H1 (cell line): ENCODE results near the gene SRSF9. TPM values are rescaled to one million over a fixed set of nuclear protein-coding genes. Genes with fewer than 3 reads are reported as not detected.

Source experiments
- CTCF ChIA-PET: fragments of 300-600 bp; sonication (Branson Sonifier 250); formaldehyde crosslinking; loops from one replicate; lab custom pipeline; 2021; ENCODE audit not compliant: partially characterized antibody; lab: Charles Lee
- POLR2A ChIA-PET: fragments of 300-600 bp; sonication (Branson Sonifier 250); formaldehyde crosslinking; loops from one replicate; lab custom pipeline; 2021; ENCODE audit warnings: inconsistent platforms; ENCODE audit not compliant: partially characterized antibody; lab: Charles Lee
- DNase-seq, 2 experiments: peaks; one replicate each; pipeline versions ENCODE4 v3.0.0 to v3.0.0-alpha.2; 2010 to 2022; ENCODE audit warnings: low spot score in 2 of 2, low read depth in 1 of 2, mixed read lengths in 1 of 2
- FAIRE-seq: peaks from 2 replicates; lab custom pipeline; 2011; peaks lifted over from hg19 to GRCh38; lab: Jason Lieb, UNC
- H2AFZ ChIP-seq: 2 replicates; pipeline ENCODE4 v1.8.1; 2012; ENCODE audit warnings: low read length, inconsistent platforms
- H2AK5ac ChIP-seq: 2 replicates; pipeline ENCODE4 v1.6.1; 2013; ENCODE audit warnings: low read depth, low read length
- H2BK120ac ChIP-seq: replicated peaks from 2 replicates; pipeline ENCODE3; 2013; ENCODE audit warnings: low read depth, low read length, inconsistent platforms
- H2BK12ac ChIP-seq: 2 replicates; pipeline ENCODE4 v1.6.1; 2013; ENCODE audit warnings: low read depth, low read length
- H2BK15ac ChIP-seq: 2 replicates; pipeline ENCODE4 v1.6.1; 2013; ENCODE audit warnings: low read length
- H2BK20ac ChIP-seq: 2 replicates; pipeline ENCODE4 v1.6.1; 2013; ENCODE audit warnings: low read length
- H2BK5ac ChIP-seq: 2 replicates; pipeline ENCODE4 v1.6.1; 2013; ENCODE audit warnings: low read depth, low read length
- H3K14ac ChIP-seq: 2 replicates; pipeline ENCODE4 v1.6.1; 2013; ENCODE audit warnings: inconsistent platforms; ENCODE audit not compliant: insufficient read length
- H3K18ac ChIP-seq: 2 replicates; pipeline ENCODE4 v1.6.1; 2013; ENCODE audit warnings: low read length; ENCODE audit errors: extremely low read depth
- H3K23ac ChIP-seq: 2 replicates; pipeline ENCODE4 v1.6.1; 2013; ENCODE audit warnings: inconsistent platforms; ENCODE audit not compliant: insufficient read length
- H3K23me2 ChIP-seq: 2 replicates; pipeline ENCODE4 v1.6.1; 2013; ENCODE audit warnings: low read depth, low read length
- H3K27ac ChIP-seq: 2 replicates; pipeline ENCODE4 v1.6.1; 2011; ENCODE audit warnings: low read depth, low read length, inconsistent platforms
- H3K27me3 ChIP-seq, 4 experiments: replicated peaks in 1 of 4; 1 replicate in 1 of 4; 2 replicates in 3 of 4; pipeline versions ENCODE4 v1.6.1 to v1.8.1; 2011 to 2013; ENCODE audit warnings: low read length in 3 of 4, mild to moderate bottlenecking in 3 of 4, inconsistent platforms in 2 of 4, mixed read lengths in 2 of 4, moderate library complexity in 1 of 4; ENCODE audit not compliant: control insufficient read depth in 3 of 4, insufficient read depth in 3 of 4; ENCODE audit errors: extremely low read depth in 1 of 4
- H3K36me3 ChIP-seq, 4 experiments: 2 replicates each; pipeline versions ENCODE4 v1.6.1 to v1.8.1; 2011 to 2013; ENCODE audit warnings: mild to moderate bottlenecking in 4 of 4, low read length in 3 of 4, moderate library complexity in 2 of 4, control low read depth in 1 of 4, inconsistent platforms in 1 of 4; ENCODE audit not compliant: insufficient read depth in 4 of 4, control insufficient read depth in 2 of 4
- H3K4ac ChIP-seq: replicated peaks from 2 replicates; pipeline ENCODE3; 2013; ENCODE audit warnings: low read length, low read depth, mixed read lengths, inconsistent platforms; ENCODE audit not compliant: insufficient read length
- H3K4me1 ChIP-seq, 4 experiments: replicated peaks in 1 of 4; 1 replicate in 1 of 4; 2 replicates in 3 of 4; pipeline versions ENCODE4 v1.6.1 to v1.8.1; 2011 to 2013; ENCODE audit warnings: low read length in 3 of 4, inconsistent platforms in 2 of 4, mixed read lengths in 1 of 4; ENCODE audit not compliant: insufficient read depth in 4 of 4, control insufficient read depth in 3 of 4
- H3K4me2 ChIP-seq, 2 experiments: 2 replicates each; pipeline versions ENCODE4 v1.6.1 to v1.8.1; 2011 to 2013; ENCODE audit warnings: low read depth in 2 of 2, low read length in 2 of 2, control low read depth in 1 of 2, inconsistent platforms in 1 of 2, mild to moderate bottlenecking in 1 of 2; ENCODE audit not compliant: insufficient read depth in 1 of 2
- H3K4me3 ChIP-seq, 4 experiments: fragments of 200-600, 300-600 bp in 1 of 4; sonication (generic), shearing (Covaris generic), sonication (Bioruptor Twin) in 1 of 4; 2 replicates each; pipeline versions ENCODE4 v1.5.1 to v1.8.1; 2011 to 2016; ENCODE audit warnings: low read length in 4 of 4, low read depth in 3 of 4, control low read depth in 2 of 4, inconsistent platforms in 2 of 4, mild to moderate bottlenecking in 2 of 4, mixed read lengths in 1 of 4, moderate library complexity in 1 of 4; ENCODE audit not compliant: insufficient read depth in 2 of 4; ENCODE audit errors: extremely low read depth in 1 of 4
- H3K56ac ChIP-seq: replicated peaks from 2 replicates; pipeline ENCODE3; 2013; ENCODE audit warnings: low read depth, mild to moderate bottlenecking, mixed read lengths, low read length, inconsistent platforms; ENCODE audit not compliant: insufficient read length
- H3K79me1 ChIP-seq: 2 replicates; pipeline ENCODE4 v1.6.1; 2013; ENCODE audit warnings: low read depth, low read length, control low read depth
- H3K79me2 ChIP-seq, 2 experiments: 2 replicates each; pipeline versions ENCODE4 v1.6.1 to v1.8.1; 2012 to 2013; ENCODE audit warnings: low read length in 2 of 2, mild to moderate bottlenecking in 2 of 2, inconsistent platforms in 1 of 2; ENCODE audit not compliant: insufficient read depth in 2 of 2, control insufficient read depth in 1 of 2
- H3K9ac ChIP-seq, 4 experiments: replicated peaks in 1 of 4; 1 replicate in 1 of 4; 2 replicates in 3 of 4; pipeline versions ENCODE4 v1.6.1 to v1.8.1; 2011 to 2013; ENCODE audit warnings: low read depth in 3 of 4, low read length in 3 of 4, control low read depth in 2 of 4, mild to moderate bottlenecking in 2 of 4, moderate library complexity in 2 of 4, inconsistent platforms in 1 of 4; ENCODE audit errors: extremely low read depth in 1 of 4
- H3K9me3 ChIP-seq, 2 experiments: 2 replicates each; pipeline versions ENCODE4 v1.6.1 to v1.8.1; 2012 to 2013; ENCODE audit warnings: mild to moderate bottlenecking in 2 of 2, moderate library complexity in 2 of 2, control low read depth in 1 of 2, inconsistent platforms in 1 of 2, low read depth in 1 of 2, low read length in 1 of 2, mixed read lengths in 1 of 2; ENCODE audit not compliant: insufficient read depth in 2 of 2
- H4K20me1 ChIP-seq, 2 experiments: replicated peaks in 1 of 2; 2 replicates each; pipeline versions ENCODE3 to v1.8.1; 2011 to 2013; ENCODE audit warnings: inconsistent platforms in 2 of 2, low read length in 2 of 2, mild to moderate bottlenecking in 1 of 2; ENCODE audit not compliant: insufficient read depth in 2 of 2, control insufficient read depth in 1 of 2
- H4K5ac ChIP-seq: 2 replicates; pipeline ENCODE4 v1.6.1; 2013; ENCODE audit warnings: low read length, low read depth, mixed read lengths, inconsistent platforms; ENCODE audit not compliant: insufficient read length
- H4K8ac ChIP-seq: 2 replicates; pipeline ENCODE4 v1.8.0; 2013; ENCODE audit warnings: mild to moderate bottlenecking, moderate library complexity, low read length, inconsistent platforms; ENCODE audit not compliant: insufficient read depth; ENCODE audit errors: extremely low read depth
- H4K91ac ChIP-seq: replicated peaks from 2 replicates; pipeline ENCODE3; 2013; ENCODE audit warnings: low read length, mixed read lengths, inconsistent platforms; ENCODE audit not compliant: insufficient read length
- ATF2 ChIP-seq: IDR thresholded peaks from 2 replicates; pipeline ENCODE4 v1.6.1; 2012; ENCODE audit warnings: low read length, inconsistent platforms
- BRCA1 ChIP-seq: IDR thresholded peaks from 2 replicates; pipeline ENCODE4 v1.6.1; 2012; ENCODE audit warnings: low read depth, low read length, improper control_type of control experiment
- CEBPB ChIP-seq: IDR thresholded peaks from 2 replicates; pipeline ENCODE4 v1.6.1; 2012; ENCODE audit warnings: low read depth, low read length
- CHD2 ChIP-seq: IDR thresholded peaks from 2 replicates; pipeline ENCODE4 v1.6.1; 2012; ENCODE audit warnings: low read length, improper control_type of control experiment
- CREB1 ChIP-seq: IDR thresholded peaks from 2 replicates; pipeline ENCODE4 v1.6.1; 2012; ENCODE audit warnings: inconsistent platforms
- HDAC2 ChIP-seq, 2 experiments: fragments of 300-600 bp in 1 of 2; sonication (generic) in 1 of 2; IDR thresholded peaks; 2 replicates each; pipeline ENCODE4 v1.6.1; 2011 to 2012; ENCODE audit warnings: low read depth in 2 of 2, low read length in 2 of 2, mild to moderate bottlenecking in 2 of 2, moderate library complexity in 2 of 2, borderline replicate concordance in 1 of 2, inconsistent platforms in 1 of 2
- NRF1 ChIP-seq: IDR thresholded peaks from 2 replicates; pipeline ENCODE4 v1.6.1; 2011; ENCODE audit warnings: mild to moderate bottlenecking, low read depth, low read length, improper control_type of control experiment
- RAD21 ChIP-seq, 2 experiments: IDR thresholded peaks in 1 of 2; conservative IDR thresholded peaks in 1 of 2; 2 replicates each; pipeline ENCODE4 v1.6.1; 2011; ENCODE audit warnings: low read depth in 2 of 2, low read length in 2 of 2, improper control_type of control experiment in 1 of 2, inconsistent platforms in 1 of 2, mild to moderate bottlenecking in 1 of 2, moderate library complexity in 1 of 2
- RBBP5 ChIP-seq: IDR thresholded peaks from 2 replicates; pipeline ENCODE4 v1.7.1; 2012; ENCODE audit warnings: low read depth, mild to moderate bottlenecking, inconsistent platforms, low read length, moderate library complexity, borderline replicate concordance
- RFX5 ChIP-seq: IDR thresholded peaks from 2 replicates; pipeline ENCODE4 v1.6.1; 2011; ENCODE audit warnings: low read depth, low read length, improper control_type of control experiment, borderline replicate concordance
- SP1 ChIP-seq: IDR thresholded peaks from 2 replicates; pipeline ENCODE4 v1.6.1; 2011; ENCODE audit warnings: low read depth, low read length
- SP4 ChIP-seq: IDR thresholded peaks from 2 replicates; pipeline ENCODE4 v1.6.1; 2012; ENCODE audit warnings: low read length, inconsistent platforms
- WGBS, 2 experiments: shearing (Covaris generic) in 1 of 2; methylation state at CpG; one replicate each; pipeline versions ENCODE4 v1.1.6 to v1.1.7; 2013 to 2015; ENCODE audit warnings: low lambda C conversion rate in 2 of 2, mixed read lengths in 2 of 2, inconsistent platforms in 1 of 2, low coverage in 1 of 2, missing lambda C conversion rate in 1 of 2; ENCODE audit not compliant: insufficient replicate concordance in 2 of 2, insufficient coverage in 1 of 2, insufficient read length in 1 of 2; ENCODE audit errors: extremely low coverage in 1 of 2, missing lambda C conversion rate in 1 of 2; 5-methylcytosine and 5-hydroxymethylcytosine counted together
- polyA plus RNA-seq, 7 experiments: library from polyadenylated mRNA; depleted of rRNA in 3 of 7; stranded (reverse) in 5 of 7; unstranded in 2 of 7; fragments of >200 nt in 5 of 7; fragments of 200-250 nt in 2 of 7; gene quantifications; 1 replicate in 5 of 7; 2 replicates in 1 of 7; 4 replicates in 1 of 7; pipeline versions ENCODE4 v1.2.1 to v1.2.3, GENCODE V29; 2011 to 2013; ENCODE audit warnings: missing spikeins in 2 of 7, mixed read lengths in 2 of 7
- total RNA-seq: library from RNA; stranded (reverse); fragmentation: NEBNext Ultra II Directional; extraction: Animal tissue kit (Norgen Biotek cat#: 25700); gene quantifications from 2 replicates; pipeline ENCODE4 v1.2.1, GENCODE V29; 2021

SRSF9 gene
- total and polyA plus RNA-seq, 2 of the 8 experiments (the other 6 are each of a cell fraction or from before 2014, with no cell fraction given) = 172 to 304 TPM

GRCh38 chr12:120508537-120508936 lies 39.0 kb upstream of the SRSF9 start:
- Histone ChIP-seq H4K5ac (no peak overlapping the region), H4K91ac (no peak overlapping the region), H3K79me2 (no peaks in the 10 kb centered on the region), H3K27ac (no peak overlapping the region), H4K8ac (no peak overlapping the region), H3K14ac (no peak overlapping the region), H2BK120ac (no peak overlapping the region), H2BK15ac (no peak overlapping the region), H2BK20ac (no peak overlapping the region), H3K36me3 (peaks cover 2 to 29% (median 9%) of the 10 kb centered on the region in 4 experiments; a peak in 6 of 8 replicates), H3K9me3 (no peaks in the 10 kb centered on the region), H3K4me2 (no peak overlapping the region), H2AFZ (no peak overlapping the region), H2BK5ac (no peak overlapping the region), H3K27me3 (no peaks in the 10 kb centered on the region), H3K4me3 (no peak overlapping the region), H3K56ac (no peak overlapping the region), H3K79me1 (no peaks in the 10 kb centered on the region), H3K4me1 (peaks cover 5 to 9% (median 6%) of the 10 kb centered on the region in 4 experiments; a peak in 5 of 7 replicates), H3K23me2 (no peaks in the 10 kb centered on the region), H4K20me1 (no peaks in the 10 kb centered on the region), H3K18ac (no peak overlapping the region), H3K23ac (no peak overlapping the region), H3K4ac (no peak overlapping the region), H3K9ac (no peak overlapping the region), H2AK5ac (no peak overlapping the region), H2BK12ac (no peak overlapping the region)
- DNase-seq (no peak), FAIRE-seq (no peak)
- POLR2A ChIA-PET = interaction anchor here (0.6 to 4.3 kb wide), 7 partner anchors 8 to 59 kb away, joined by 3 to 27 read pairs (median 5); partner anchors contain the start of genes COQ5 and DYNLL1
- WGBS, 2 experiments = 96% methylated on average over 8 of the region's 8 CpGs; no CpG with 5 or more reads in 1 of the 2 experiments
- CTCF ChIA-PET = interaction anchor here (0.7 kb wide), 1 partner anchor 199 kb away, joined by 3 read pairs; no protein-coding TSS in a partner anchor
- TF ChIP-seq SP1 (no peak), RAD21 (IDR thresholded peaks at IDR 0.05 in 1 of 2, conservative IDR thresholded peaks at IDR 0.05 in 1 of 2; ENCODE audit: low read depth in 2 of 2, low read length in 2 of 2) (no peak), RBBP5 (no peak), BRCA1 (no peak), CHD2 (no peak), ATF2 (no peak), CREB1 (no peak), RFX5 (no peak), HDAC2 (IDR thresholded peaks at IDR 0.05; ENCODE audit: borderline replicate concordance in 1 of 2, low read depth in 2 of 2, low read length in 2 of 2) (no peak), NRF1 (no peak), SP4 (no peak), CEBPB (no peak)
